ENCODE results near the gene EIF4G3. TPM values are rescaled to one million over a fixed set of nuclear protein-coding genes. Genes with fewer than 3 reads are reported as not detected.

Gene EIF4G3
- total and polyA plus RNA-seq, 2 donors (not counting 1 experiment from before 2014, with no cell fraction given), result 33.6 to 76.0 TPM

- Mint-ChIP-seq H3K9me3 (ENCODE audit: insufficient read depth) (no peaks in the 10 kb centered on the region), H3K27me3 (no peaks in the 10 kb centered on the region), H3K4me1 (peaks cover 5% of the 10 kb centered on the region), H3K4me3 (no peak overlapping the region), H3K27ac (no peak overlapping the region)
- H4K20me1 ChIP-seq (ENCODE audit: control insufficient read depth, insufficient read depth, low read length, poor library complexity, severe bottlenecking), result no peaks in the 10 kb centered on the region
- no CpG with 5 or more reads among the region's 2 CpGs for WGBS (ENCODE audit: insufficient coverage)
- H3K9me3 ChIP-seq (ENCODE audit: control extremely low read depth in 1 of 3, control insufficient read depth in 2 of 3, insufficient read depth in 1 of 3, low read length in 2 of 3), result no peaks in the 10 kb centered on the region
- H3K79me2 ChIP-seq (ENCODE audit: control insufficient read depth, insufficient read depth, low read length), result peaks cover 22% of the 10 kb centered on the region
- ChIA-PET POLR2A (no interaction called here), CTCF (no interaction called here)
- H3K4me2 ChIP-seq (replicated peaks; ENCODE audit: low read depth, low read length, poor library complexity, severe bottlenecking), result no peak overlapping the region
- H3K9ac ChIP-seq (ENCODE audit: low read length), result no peak overlapping the region
- ATAC-seq (ENCODE audit: low read depth) (no peak), DNase-seq (no peak)
- peaks cover 5% of the 10 kb centered on the region in 2 experiments for H3K36me3 ChIP-seq (replicated peaks in 1 of 2; ENCODE audit: control extremely low read depth in 1 of 2, control insufficient read depth in 1 of 2, extremely low read depth in 1 of 2, insufficient read depth in 2 of 2, low read length in 1 of 2)
- intact Hi-C loops (cut with micrococcal nuclease), result no loop called here
- no peak overlapping the region for H3K27ac ChIP-seq (ENCODE audit: low read length in 2 of 2)
- no peaks in the 10 kb centered on the region for H3K27me3 ChIP-seq (replicated peaks in 1 of 4; ENCODE audit: control extremely low read depth in 1 of 4, control insufficient read depth in 3 of 4, insufficient read depth in 4 of 4, low read length in 3 of 4)
- no peaks in the 10 kb centered on the region for H3K4me1 ChIP-seq (ENCODE audit: control insufficient read depth in 2 of 2, insufficient read depth in 2 of 2, low read length in 2 of 2)
- no peak overlapping the region for H3K4me3 ChIP-seq (ENCODE audit: control extremely low read depth in 1 of 5, extremely low read depth in 1 of 5, insufficient read depth in 1 of 5, low read depth in 2 of 5, low read length in 4 of 5)
- no peak overlapping the region for H2AFZ ChIP-seq (ENCODE audit: insufficient read depth, low read depth, low read length, poor library complexity, severe bottlenecking)
- TF ChIP-seq EZH2 (IDR thresholded peaks at IDR 0.05; ENCODE audit: borderline replicate concordance, insufficient read depth, low read depth, low read length, poor library complexity, severe bottlenecking) (no peak), CTCF (IDR thresholded peaks at IDR 0.05) (no peak)
Observed at GRCh38 chr1:21099034-21099868, 77.4 kb downstream of the EIF4G3 start.

GRCh38 chr1:21098186-21098915 is 78.3 kb downstream of the EIF4G3 start:
- no peak for ATAC-seq (ENCODE audit: low read depth)
- intact Hi-C loops (cut with micrococcal nuclease), result no loop called here
- H3K4me3 ChIP-seq (ENCODE audit: control extremely low read depth in 1 of 5, extremely low read depth in 1 of 5, insufficient read depth in 1 of 5, low read depth in 2 of 5, low read length in 4 of 5), result no peak overlapping the region
- H3K27me3 ChIP-seq (replicated peaks in 1 of 4; ENCODE audit: control extremely low read depth in 1 of 4, control insufficient read depth in 3 of 4, insufficient read depth in 4 of 4, low read length in 3 of 4), result no peaks in the 10 kb centered on the region
- H3K4me2 ChIP-seq (replicated peaks; ENCODE audit: low read depth, low read length, poor library complexity, severe bottlenecking), result no peak overlapping the region
- no peak overlapping the region for H3K4me3 Mint-ChIP-seq
- WGBS (ENCODE audit: insufficient coverage), result 100% methylated on average over 1 of the region's 5 CpGs
- no peaks in the 10 kb centered on the region for H3K4me1 ChIP-seq (ENCODE audit: control insufficient read depth in 2 of 2, insufficient read depth in 2 of 2, low read length in 2 of 2)
- peaks cover 5% of the 10 kb centered on the region for H3K4me1 Mint-ChIP-seq
- no peak for DNase-seq
- ChIA-PET POLR2A (no interaction called here), CTCF (no interaction called here)
- H4K20me1 ChIP-seq (ENCODE audit: control insufficient read depth, insufficient read depth, low read length, poor library complexity, severe bottlenecking), result no peaks in the 10 kb centered on the region
- no peaks in the 10 kb centered on the region for H3K9me3 Mint-ChIP-seq (ENCODE audit: insufficient read depth)
- TF ChIP-seq CTCF (IDR thresholded peaks at IDR 0.05), result no peak
- no peak for TF ChIP-seq EZH2 (IDR thresholded peaks at IDR 0.05; ENCODE audit: borderline replicate concordance, insufficient read depth, low read depth, low read length, poor library complexity, severe bottlenecking)
- no peak overlapping the region for H3K27ac Mint-ChIP-seq
- H3K27ac ChIP-seq (ENCODE audit: low read length in 2 of 2), result no peak overlapping the region
- no peaks in the 10 kb centered on the region for H3K9me3 ChIP-seq (ENCODE audit: control extremely low read depth in 1 of 3, control insufficient read depth in 2 of 3, insufficient read depth in 1 of 3, low read length in 2 of 3)
- H3K79me2 ChIP-seq (ENCODE audit: control insufficient read depth, insufficient read depth, low read length), result peaks cover 22% of the 10 kb centered on the region
- H3K36me3 ChIP-seq (replicated peaks in 1 of 2; ENCODE audit: control extremely low read depth in 1 of 2, control insufficient read depth in 1 of 2, extremely low read depth in 1 of 2, insufficient read depth in 2 of 2, low read length in 1 of 2), result peaks cover 4 to 5% of the 10 kb centered on the region in 2 experiments
- H3K9ac ChIP-seq (ENCODE audit: low read length), result no peak overlapping the region
- H2AFZ ChIP-seq (ENCODE audit: insufficient read depth, low read depth, low read length, poor library complexity, severe bottlenecking), result no peak overlapping the region
- no peaks in the 10 kb centered on the region for H3K27me3 Mint-ChIP-seq
